GM12873 (cell line): ENCODE measurements around the gene HERC4.

Experiments
- TF ChIP-seq, protein P1 (sequence below): IDR thresholded peaks from 2 replicates; pipeline ENCODE4 v1.5.1; 2012; ENCODE audit warnings: low read depth, mild to moderate bottlenecking, moderate library complexity, low read length, control low read depth; ENCODE audit not compliant: insufficient read depth; ENCODE audit errors: missing control alignments

The HERC4 gene

DNA sequence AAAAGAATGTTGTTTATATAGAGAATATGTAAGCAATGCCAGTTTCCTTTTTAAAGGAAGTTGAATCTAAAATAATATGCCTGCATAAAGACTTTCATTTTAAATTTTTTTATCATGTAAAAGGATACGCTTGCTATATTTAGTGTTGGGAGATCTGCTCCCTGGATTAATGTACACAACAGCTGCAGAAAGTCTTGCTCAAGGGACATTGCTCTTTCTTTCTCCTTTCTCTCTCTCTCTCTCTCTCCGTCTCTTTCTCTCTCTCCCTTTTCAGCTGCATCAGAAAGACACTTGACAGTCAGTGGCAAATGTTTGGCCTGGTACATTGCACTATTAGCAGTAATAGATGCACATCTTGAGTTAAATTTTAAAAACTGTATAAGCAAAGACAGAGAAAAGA is 34.9 kb upstream of the HERC4 start:
- TF ChIP-seq, protein P1, sequence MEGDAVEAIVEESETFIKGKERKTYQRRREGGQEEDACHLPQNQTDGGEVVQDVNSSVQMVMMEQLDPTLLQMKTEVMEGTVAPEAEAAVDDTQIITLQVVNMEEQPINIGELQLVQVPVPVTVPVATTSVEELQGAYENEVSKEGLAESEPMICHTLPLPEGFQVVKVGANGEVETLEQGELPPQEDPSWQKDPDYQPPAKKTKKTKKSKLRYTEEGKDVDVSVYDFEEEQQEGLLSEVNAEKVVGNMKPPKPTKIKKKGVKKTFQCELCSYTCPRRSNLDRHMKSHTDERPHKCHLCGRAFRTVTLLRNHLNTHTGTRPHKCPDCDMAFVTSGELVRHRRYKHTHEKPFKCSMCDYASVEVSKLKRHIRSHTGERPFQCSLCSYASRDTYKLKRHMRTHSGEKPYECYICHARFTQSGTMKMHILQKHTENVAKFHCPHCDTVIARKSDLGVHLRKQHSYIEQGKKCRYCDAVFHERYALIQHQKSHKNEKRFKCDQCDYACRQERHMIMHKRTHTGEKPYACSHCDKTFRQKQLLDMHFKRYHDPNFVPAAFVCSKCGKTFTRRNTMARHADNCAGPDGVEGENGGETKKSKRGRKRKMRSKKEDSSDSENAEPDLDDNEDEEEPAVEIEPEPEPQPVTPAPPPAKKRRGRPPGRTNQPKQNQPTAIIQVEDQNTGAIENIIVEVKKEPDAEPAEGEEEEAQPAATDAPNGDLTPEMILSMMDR = no peak

GRCh38 chr10:68109331-68109730 is 34.2 kb upstream of the HERC4 start, which contains the start of gene MYPN:
TSS of gene MYPN (plus strand) at chr10:68109488. CDS start at chr10:68121439, 11,951 bp downstream.
- TF ChIP-seq, protein P1 = no peak

- TF ChIP-seq, protein P1 = no peak
Measured at GRCh38 chr10:68108653-68109052, 33.6 kb upstream of the HERC4 start.

DNA sequence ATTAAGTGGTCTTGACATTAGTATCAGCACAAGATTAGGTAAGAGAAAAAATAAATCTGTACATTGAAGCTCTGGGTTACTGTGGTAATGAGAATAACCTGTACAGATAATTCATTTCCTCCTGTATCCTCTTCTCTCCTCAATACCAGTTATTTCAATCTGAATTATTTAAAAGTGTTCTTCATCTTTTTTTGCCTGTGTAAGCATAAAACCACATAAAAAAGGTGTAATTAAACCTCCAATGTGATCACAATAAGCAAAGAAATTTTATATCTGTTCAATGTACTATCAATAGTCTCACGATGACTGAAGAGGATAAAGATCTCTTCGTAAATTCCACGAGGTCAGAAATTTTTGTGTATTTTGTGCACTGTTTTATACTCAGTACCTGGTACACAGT is 33.0 kb upstream of the HERC4 start:
- TF ChIP-seq, protein P1 = no peak

- TF ChIP-seq, protein P1 = no peak
Measured at GRCh38 chr10:68107651-68108050, 32.6 kb upstream of the HERC4 start.

DNA sequence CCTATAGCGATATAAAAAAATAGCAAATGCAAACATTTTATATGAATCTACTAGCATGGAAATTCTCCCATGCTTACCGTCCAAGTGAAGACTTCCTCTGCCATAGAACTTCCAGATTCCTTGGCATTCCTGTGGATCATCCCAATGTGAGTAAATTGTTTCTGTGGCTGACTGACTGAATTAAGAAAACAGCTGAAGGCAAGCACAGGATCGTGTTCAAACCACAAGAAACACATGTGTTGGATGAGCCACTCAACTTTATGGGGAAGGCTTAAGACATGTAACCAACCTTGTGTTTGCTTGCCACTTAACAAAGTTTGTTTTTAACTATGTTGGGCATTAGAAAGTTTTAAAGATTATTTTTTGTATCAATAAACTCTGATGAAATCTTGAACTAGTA is 31.6 kb upstream of the HERC4 start:
- TF ChIP-seq, protein P1 = no peak

DNA sequence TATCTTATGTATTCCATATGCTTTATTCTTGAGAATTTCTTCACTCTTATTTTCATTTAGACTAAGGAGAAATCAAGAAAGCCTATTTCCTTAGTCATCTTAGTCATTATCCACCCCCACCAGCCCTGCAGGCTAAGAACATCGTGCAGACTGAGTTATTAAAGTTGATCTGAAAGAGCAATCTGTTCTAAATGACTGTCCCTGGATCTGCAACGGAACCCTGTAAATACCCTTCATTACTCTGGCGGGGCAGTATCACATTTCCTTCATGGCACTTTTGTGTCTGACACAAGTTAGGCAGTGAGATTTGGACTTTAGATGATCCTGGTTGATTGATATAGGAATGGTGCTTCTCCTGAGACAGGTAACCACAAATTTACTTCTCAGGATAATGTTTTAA is 30.7 kb upstream of the HERC4 start:
- TF ChIP-seq, protein P1 = no peak
